ENCODE results near the gene ZNF22.

Gene ZNF22

DNA sequence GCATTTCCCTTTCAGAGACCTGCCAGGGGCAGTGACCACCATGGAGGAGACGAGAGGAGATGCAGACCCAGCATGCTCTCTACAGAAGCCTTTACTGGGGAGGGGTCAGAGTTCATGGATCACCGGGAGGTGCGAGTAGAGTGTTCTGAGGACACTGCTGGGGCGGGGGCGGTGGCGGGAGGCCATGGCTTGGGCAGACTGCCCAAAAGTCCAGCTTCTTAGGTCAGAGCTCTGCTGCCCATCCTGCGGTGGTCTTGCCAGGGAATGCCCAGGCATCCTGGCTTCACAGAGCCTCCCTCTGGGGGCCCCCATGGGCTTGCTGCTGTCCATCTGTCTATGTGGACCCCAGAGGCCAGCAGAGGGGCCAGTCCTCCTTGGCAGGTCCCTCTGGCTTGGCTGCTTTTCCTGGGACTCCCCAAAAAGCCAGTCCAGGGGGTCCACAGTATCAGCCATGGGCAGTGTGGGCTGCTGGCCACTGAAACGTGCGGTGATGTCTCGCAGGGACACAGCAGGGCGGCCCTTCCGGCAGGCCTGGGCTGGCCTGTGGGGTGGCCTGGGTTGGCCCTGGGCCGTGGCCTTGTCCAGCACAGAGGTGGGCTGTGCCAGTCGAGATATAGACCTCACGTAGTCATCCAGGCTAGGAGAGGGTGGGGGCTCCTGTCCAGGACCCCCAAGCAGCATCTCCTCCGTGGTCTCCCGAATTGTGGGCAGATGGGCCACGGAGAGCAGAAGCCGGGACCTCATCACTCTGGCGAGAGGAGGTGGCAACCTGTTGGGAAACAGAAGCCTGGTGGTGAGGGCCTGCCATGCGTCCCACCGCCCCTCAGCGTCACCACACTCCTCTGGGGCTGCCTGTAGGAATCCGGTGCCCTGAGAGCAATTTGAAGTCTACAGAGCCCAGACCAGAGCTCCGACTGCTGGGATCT is 23.2 kb upstream of the ZNF22 start:
- TF ChIP-seq, protein P1, sequence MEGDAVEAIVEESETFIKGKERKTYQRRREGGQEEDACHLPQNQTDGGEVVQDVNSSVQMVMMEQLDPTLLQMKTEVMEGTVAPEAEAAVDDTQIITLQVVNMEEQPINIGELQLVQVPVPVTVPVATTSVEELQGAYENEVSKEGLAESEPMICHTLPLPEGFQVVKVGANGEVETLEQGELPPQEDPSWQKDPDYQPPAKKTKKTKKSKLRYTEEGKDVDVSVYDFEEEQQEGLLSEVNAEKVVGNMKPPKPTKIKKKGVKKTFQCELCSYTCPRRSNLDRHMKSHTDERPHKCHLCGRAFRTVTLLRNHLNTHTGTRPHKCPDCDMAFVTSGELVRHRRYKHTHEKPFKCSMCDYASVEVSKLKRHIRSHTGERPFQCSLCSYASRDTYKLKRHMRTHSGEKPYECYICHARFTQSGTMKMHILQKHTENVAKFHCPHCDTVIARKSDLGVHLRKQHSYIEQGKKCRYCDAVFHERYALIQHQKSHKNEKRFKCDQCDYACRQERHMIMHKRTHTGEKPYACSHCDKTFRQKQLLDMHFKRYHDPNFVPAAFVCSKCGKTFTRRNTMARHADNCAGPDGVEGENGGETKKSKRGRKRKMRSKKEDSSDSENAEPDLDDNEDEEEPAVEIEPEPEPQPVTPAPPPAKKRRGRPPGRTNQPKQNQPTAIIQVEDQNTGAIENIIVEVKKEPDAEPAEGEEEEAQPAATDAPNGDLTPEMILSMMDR (IDR thresholded peaks at IDR 0.05; ENCODE audit: extremely low read depth, insufficient read depth, missing control alignments): no peak
- no peak for DNase-seq (ENCODE audit: low spot score)
- in situ Hi-C loops (cut with MboI; ENCODE audit: low pct_unique_long_range_greater_than_20kb, low sequenced_read_pairs, unreplicated experiment): no loop called here

DNA sequence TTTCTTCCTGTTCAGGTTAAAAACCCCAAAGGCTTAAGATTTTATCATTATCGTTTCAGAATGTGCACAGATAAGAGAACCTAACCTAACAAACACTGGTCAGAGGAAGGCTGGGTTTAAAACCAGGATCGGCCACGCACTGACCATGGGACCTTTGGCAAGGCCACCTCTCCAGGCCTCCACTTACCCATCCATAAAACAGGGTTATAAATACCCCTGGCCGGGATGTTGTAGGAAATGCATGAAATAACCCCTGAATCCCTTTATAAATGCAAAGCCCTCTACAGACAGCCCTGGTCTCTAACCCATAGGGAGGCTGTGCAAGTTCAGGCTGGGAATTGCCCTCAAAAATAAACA is 22.5 kb upstream of the ZNF22 start:
- in situ Hi-C loops (cut with MboI; ENCODE audit: low pct_unique_long_range_greater_than_20kb, low sequenced_read_pairs, unreplicated experiment): no loop called here
- TF ChIP-seq, protein P1 (IDR thresholded peaks at IDR 0.05; ENCODE audit: extremely low read depth, insufficient read depth, missing control alignments): no peak
- DNase-seq (ENCODE audit: low spot score): no peak

DNA sequence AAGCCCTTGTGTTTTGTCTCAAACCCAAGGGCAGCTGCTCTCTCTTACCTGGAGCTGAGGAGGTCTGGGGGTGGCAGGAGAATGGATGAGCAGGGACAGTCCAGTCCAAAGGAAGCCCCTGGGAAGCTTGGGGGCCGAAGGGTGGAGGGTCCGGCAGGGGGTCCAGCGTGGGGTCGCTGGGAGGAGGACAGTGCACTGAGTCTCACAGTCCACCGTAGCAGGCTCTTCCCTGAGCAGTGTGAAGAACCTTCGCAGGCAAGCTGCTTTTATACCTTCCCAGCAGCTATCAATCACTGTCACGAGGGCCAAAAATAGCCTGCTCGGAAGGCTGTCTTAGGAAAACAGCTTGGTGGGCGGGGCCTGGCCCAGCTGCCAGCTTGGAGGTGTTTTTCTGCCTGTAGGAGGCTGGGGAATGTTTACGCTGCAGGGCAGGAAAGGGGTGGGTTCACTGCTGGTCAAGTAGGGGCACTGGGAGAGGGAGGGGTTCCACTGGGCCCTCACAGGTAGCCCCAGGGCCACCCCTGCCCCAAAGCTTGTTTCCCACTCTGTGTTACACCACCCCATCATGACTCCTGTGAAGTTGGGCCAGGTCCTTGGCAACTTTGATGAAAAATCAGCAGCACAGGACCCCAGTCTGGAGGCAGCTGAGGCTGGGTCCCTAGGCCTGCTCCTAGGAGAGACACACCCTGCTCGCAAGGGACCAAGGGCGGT is 22.0 kb upstream of the ZNF22 start, which contains the start of gene DEPP1:
DEPP1 (minus strand) TSS at position 240 of the 711 bp plus-strand sequence. CDS start 779 bp downstream, outside the sequence.
- TF ChIP-seq, protein P1 (IDR thresholded peaks at IDR 0.05; ENCODE audit: extremely low read depth, insufficient read depth, missing control alignments): no peak
- in situ Hi-C loops (cut with MboI; ENCODE audit: low pct_unique_long_range_greater_than_20kb, low sequenced_read_pairs, unreplicated experiment): no loop called here
- no peak for DNase-seq (ENCODE audit: low spot score)

DNA sequence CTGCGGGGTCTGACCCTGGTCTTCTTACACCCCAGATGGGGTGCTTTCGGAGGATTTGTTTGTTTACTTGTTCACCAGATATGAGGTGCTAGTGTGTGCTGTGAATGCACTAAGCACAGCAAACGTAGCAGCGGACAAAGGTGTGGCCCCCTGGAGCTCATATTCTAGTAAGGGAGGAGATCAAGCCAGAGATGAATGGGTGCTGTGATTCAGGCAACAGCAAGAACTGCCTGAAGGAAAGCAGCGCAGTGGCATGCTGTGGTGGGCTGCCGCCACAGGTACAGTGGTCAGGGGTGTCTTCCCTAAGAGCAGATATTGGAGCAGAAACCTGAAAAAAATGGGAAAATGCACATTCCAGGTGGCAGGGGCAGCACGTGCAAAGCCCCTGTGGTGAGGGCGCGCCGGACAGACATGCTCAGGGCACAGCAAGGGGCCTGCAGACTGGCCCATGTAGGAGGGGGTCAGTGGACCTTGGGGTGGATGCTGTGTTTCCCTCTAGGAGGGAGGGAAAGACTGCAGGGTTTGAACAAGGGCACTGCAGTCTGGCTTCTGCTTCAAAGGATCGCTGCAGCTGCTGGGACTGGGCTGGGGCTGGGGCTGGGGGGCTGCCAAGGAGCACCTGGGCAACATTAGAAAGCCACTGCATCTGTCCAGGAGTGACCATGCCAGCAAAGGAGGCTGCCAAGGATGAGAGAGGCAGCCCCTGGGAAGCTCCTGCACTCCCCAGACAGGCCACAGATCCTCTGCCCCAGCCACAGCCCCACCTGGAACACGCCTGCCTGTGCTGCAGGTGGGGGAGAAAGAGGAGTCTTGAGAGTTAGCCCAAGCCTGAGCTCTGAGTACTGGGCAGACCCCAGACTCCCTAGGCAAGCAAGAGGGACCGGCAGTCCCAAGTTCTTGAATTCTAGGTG is 21.2 kb upstream of the ZNF22 start:
- TF ChIP-seq, protein P1 (IDR thresholded peaks at IDR 0.05; ENCODE audit: extremely low read depth, insufficient read depth, missing control alignments): no peak
- DNase-seq (ENCODE audit: low spot score): no peak
- in situ Hi-C loops (cut with MboI; ENCODE audit: low pct_unique_long_range_greater_than_20kb, low sequenced_read_pairs, unreplicated experiment): no loop called here

DNA sequence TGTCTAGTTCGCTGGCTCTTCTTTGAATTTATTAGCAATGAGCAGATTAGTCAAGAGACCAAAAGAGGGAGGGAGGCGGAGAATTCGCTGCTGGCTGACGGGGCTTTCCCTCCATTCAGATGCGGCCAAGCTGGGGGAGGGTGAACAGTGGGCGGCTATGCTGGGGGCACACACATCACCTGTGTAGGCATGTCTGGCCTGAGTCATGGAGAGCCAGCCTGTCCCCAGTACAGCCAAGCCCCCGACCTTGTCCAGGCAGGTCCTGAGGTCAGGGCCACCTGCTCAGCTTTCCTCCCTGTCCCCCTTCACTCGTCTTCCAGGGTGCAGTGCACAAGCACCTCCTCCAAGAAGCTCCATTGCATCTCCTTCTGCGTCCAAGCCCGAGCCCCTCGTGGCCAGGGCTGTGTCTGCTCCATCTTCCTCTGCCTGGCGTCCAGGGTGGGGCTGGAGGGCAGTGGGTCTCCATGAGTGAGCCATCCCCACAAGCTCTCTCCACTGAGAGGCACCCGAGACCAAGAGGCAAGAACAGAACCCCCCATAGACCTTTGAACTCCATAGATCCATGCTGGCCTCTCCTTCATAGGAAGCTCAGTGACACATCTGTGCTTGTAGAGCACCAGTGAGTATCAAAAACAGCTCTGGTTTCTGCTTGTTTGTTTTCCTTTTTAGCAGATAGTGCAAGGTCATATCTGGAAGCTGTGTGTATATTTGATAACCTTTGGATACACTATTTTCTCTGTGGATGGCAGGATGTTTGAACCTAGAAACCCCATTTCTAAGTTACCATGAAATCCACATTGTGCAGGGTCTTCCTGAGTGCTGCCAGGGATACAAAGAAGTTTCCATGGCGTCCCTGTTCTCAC is 20.2 kb upstream of the ZNF22 start:
- in situ Hi-C loops (cut with MboI; ENCODE audit: low pct_unique_long_range_greater_than_20kb, low sequenced_read_pairs, unreplicated experiment): no loop called here
- no peak for DNase-seq (ENCODE audit: low spot score)
- TF ChIP-seq, protein P1 (IDR thresholded peaks at IDR 0.05; ENCODE audit: extremely low read depth, insufficient read depth, missing control alignments): no peak
